HG03159 (cell line): ENCODE measurements around the gene STAG3.
"Not testable (repeated sequence)": the region's sequence is repeated elsewhere in the genome, so short reads cannot be mapped to it uniquely, and the experiment has no call there.

Source experiments
- ATAC-seq: cut with Tn5 transposase; IDR thresholded peaks from one replicate; pipeline ENCODE4 v1.9.1; 2021; ENCODE audit warnings: mild to moderate bottlenecking, moderate library complexity; ENCODE audit not compliant: unreplicated experiment

Gene STAG3

GRCh38 chr7:100246121-100246864 is 68.6 kb downstream of the STAG3 start:
- not testable (repeated sequence) for ATAC-seq

- ATAC-seq: not testable (repeated sequence)
Observed at GRCh38 chr7:100246865-100247137, 69.1 kb downstream of the STAG3 start.

DNA sequence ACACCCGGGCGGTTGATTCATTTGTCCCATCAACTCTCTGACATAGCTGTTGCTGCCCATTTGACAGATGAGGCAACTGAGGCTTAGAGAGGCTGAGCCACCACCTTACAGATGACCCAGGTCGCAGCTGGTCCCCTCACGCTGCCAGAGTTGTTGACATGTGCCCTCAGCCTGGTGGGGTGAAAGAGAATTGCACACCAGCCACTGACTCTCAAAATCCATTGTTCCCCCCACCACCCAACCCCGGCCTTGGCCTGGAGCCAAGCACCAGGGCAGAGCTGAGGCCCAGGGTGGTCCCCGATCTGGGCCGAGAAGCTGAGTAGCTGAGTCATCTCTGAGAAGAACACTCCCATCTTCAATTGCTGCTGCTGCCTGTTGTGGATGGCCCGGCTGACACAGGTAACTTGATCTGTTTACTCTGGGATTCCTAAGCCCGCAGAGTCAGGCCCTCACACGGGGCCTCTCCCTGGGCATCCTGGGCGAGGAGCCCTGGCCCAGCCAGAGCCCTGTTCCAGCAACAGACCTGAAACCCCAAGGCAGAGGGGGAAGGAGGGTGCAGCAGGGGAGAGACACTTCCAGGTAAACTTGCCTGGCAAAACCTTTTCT is 69.5 kb downstream of the STAG3 start:
- no peak for ATAC-seq

DNA sequence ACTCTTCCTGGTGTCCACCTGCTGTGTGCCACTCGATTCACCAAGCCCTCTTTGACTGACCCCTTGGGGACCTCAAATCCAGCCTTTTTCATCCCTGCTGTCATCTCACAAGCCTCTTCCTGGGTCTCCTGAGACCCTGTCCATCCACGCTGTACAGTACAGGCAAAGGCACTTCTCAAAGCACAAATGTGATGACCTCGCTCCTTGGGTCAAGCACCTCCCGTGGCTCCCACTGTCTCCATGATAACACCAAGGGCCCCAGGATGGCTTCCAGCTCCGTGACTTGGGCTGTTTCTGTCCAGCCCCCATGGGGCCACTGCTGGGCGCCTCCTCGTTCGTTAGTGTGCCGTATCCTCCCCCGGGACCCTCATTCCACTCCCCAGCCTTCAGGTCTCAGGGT is 70.8 kb downstream of the STAG3 start:
- ATAC-seq: no peak

DNA sequence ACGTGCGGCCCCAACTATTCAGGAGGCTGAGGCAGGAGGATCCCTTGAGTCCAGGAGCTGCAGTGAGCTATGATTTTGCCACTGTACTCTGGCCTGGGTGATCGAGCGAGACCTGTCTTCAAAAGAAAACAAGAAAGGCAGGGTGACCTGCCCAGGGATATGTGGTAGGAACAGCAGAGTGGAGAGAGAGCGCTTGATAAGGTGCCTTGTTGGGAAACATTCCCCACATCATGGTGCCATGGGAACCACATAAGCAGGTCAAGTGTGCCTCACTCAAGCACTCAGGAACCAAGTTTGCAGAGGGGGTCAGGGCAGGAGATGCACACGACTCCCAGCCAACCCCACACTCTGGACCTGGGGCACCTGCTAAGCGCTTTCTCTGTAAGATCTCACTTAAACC is 79.3 kb downstream of the STAG3 start:
- ATAC-seq: no peak

- ATAC-seq: not testable (repeated sequence)
Observed at GRCh38 chr7:100259984-100260383, 82.3 kb downstream of the STAG3 start.

DNA sequence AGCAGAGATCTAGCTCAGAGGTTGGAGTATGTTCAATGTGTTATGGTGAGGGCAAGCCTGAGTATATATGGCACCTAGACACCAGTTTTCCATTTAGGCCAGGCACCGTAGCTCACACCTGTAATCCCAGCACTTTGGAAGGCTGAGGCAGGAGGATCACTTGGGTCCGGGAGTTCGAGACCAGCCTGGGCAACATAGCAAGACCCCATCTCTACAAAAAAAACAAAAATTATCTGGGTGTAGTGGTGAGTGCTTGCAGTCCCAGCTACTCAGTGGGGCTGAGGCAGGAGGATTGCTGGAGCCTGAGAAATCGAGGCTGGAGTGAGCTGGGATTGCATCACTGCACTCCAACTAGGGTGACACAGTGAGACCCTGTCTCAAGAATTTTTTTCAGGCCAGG is 85.2 kb downstream of the STAG3 start:
- not testable (repeated sequence) for ATAC-seq
